Ectodermal cell (in vitro differentiated cells): ENCODE results near the gene TSHZ3.

Source experiments
- H3K27ac ChIP-seq: 2 replicates; pipeline ENCODE4 v1.7.0; 2013; ENCODE audit warnings: mild to moderate bottlenecking, low read depth, low read length; ENCODE audit not compliant: insufficient read depth, poor library complexity, severe bottlenecking
- H3K27me3 ChIP-seq: 2 replicates; pipeline ENCODE4 v1.7.0; 2013; ENCODE audit warnings: mild to moderate bottlenecking, low read length; ENCODE audit not compliant: insufficient read depth, control insufficient read depth, poor library complexity, severe bottlenecking
- H3K36me3 ChIP-seq: one replicate; pipeline ENCODE4 v1.7.0; 2013; ENCODE audit warnings: low read length; ENCODE audit not compliant: control insufficient read depth, insufficient read depth
- H3K4me1 ChIP-seq: one replicate; pipeline ENCODE4 v1.7.0; 2013; ENCODE audit warnings: low read length; ENCODE audit not compliant: control insufficient read depth, insufficient read depth
- H3K4me3 ChIP-seq: 2 replicates; pipeline ENCODE4 v1.7.0; 2013; ENCODE audit warnings: low read depth, low read length, control low read depth; ENCODE audit not compliant: insufficient read depth
- H3K9me3 ChIP-seq: 2 replicates; pipeline ENCODE4 v1.7.0; 2013; ENCODE audit warnings: mild to moderate bottlenecking, low read length, moderate library complexity; ENCODE audit not compliant: control insufficient read depth
- WGBS, 2 experiments: methylation state at CpG; one replicate each; pipeline ENCODE4 v1.1.7; 2013; ENCODE audit warnings: missing lambda C conversion rate in 2 of 2; 5-methylcytosine and 5-hydroxymethylcytosine counted together

The TSHZ3 gene

GRCh38 chr19:31257025-31257424 is 92.2 kb downstream of the TSHZ3 start:
- peaks cover 5% of the 10 kb centered on the region for H3K4me1 ChIP-seq
- 92 to 96% methylated on average over 9 of the region's 9 CpGs for WGBS, 2 experiments
- H3K27ac ChIP-seq: no peak overlapping the region
- H3K36me3 ChIP-seq: no peaks in the 10 kb centered on the region
- no peak overlapping the region for H3K4me3 ChIP-seq
- no peaks in the 10 kb centered on the region for H3K9me3 ChIP-seq
- H3K27me3 ChIP-seq: no peaks in the 10 kb centered on the region

GRCh38 chr19:31256593-31256960 is 92.7 kb downstream of the TSHZ3 start:
- no peaks in the 10 kb centered on the region for H3K36me3 ChIP-seq
- no peaks in the 10 kb centered on the region for H3K9me3 ChIP-seq
- no peaks in the 10 kb centered on the region for H3K27me3 ChIP-seq
- H3K27ac ChIP-seq: no peak overlapping the region
- H3K4me3 ChIP-seq: no peak overlapping the region
- H3K4me1 ChIP-seq: peaks cover 5% of the 10 kb centered on the region
- WGBS, 2 experiments: 94 to 97% methylated on average over 8 of the region's 8 CpGs

GRCh38 chr19:31255831-31256592 is 93.2 kb downstream of the TSHZ3 start:
- peaks cover 5% of the 10 kb centered on the region for H3K4me1 ChIP-seq

GRCh38 chr19:31255174-31255799 is 93.9 kb downstream of the TSHZ3 start:
- 81 to 85% methylated on average over 13 of the region's 13 CpGs for WGBS, 2 experiments
- H3K27ac ChIP-seq: no peak overlapping the region
- H3K4me3 ChIP-seq: no peak overlapping the region
- H3K27me3 ChIP-seq: no peaks in the 10 kb centered on the region
- H3K4me1 ChIP-seq: peaks cover 5% of the 10 kb centered on the region
- H3K9me3 ChIP-seq: no peaks in the 10 kb centered on the region
- no peaks in the 10 kb centered on the region for H3K36me3 ChIP-seq

More at GRCh38 chr19:31255831-31256592, 93.2 kb downstream of the TSHZ3 start:
- 90 to 95% methylated on average over 11 of the region's 11 CpGs for WGBS, 2 experiments
- H3K9me3 ChIP-seq: no peaks in the 10 kb centered on the region
- no peaks in the 10 kb centered on the region for H3K27me3 ChIP-seq
- H3K4me3 ChIP-seq: no peak overlapping the region
- no peaks in the 10 kb centered on the region for H3K36me3 ChIP-seq
- H3K27ac ChIP-seq: no peak overlapping the region

- 91 to 93% methylated on average over 4 of the region's 4 CpGs for WGBS, 2 experiments
- Histone ChIP-seq H3K27ac (no peak overlapping the region), H3K4me1 (peaks cover 5% of the 10 kb centered on the region), H3K36me3 (no peaks in the 10 kb centered on the region), H3K27me3 (no peaks in the 10 kb centered on the region), H3K9me3 (no peaks in the 10 kb centered on the region), H3K4me3 (no peak overlapping the region)
Measured at GRCh38 chr19:31254611-31255010, 94.6 kb downstream of the TSHZ3 start.

GRCh38 chr19:31254180-31254551 is 95.1 kb downstream of the TSHZ3 start:
- Histone ChIP-seq H3K27ac (no peak overlapping the region), H3K36me3 (no peaks in the 10 kb centered on the region), H3K4me1 (peaks cover 5% of the 10 kb centered on the region), H3K4me3 (no peak overlapping the region), H3K9me3 (no peaks in the 10 kb centered on the region), H3K27me3 (no peaks in the 10 kb centered on the region)
- 82 to 87% methylated on average over 7 of the region's 7 CpGs for WGBS, 2 experiments

- Histone ChIP-seq H3K27ac (no peak overlapping the region), H3K9me3 (no peaks in the 10 kb centered on the region), H3K27me3 (no peaks in the 10 kb centered on the region), H3K36me3 (no peaks in the 10 kb centered on the region), H3K4me3 (no peak overlapping the region), H3K4me1 (peaks cover 5% of the 10 kb centered on the region)
- 94 to 95% methylated on average over 5 to 6 of the region's 6 CpGs for WGBS, 2 experiments
Measured at GRCh38 chr19:31253526-31254179, 95.6 kb downstream of the TSHZ3 start.

- no peaks in the 10 kb centered on the region for H3K4me1 ChIP-seq
- no peak overlapping the region for H3K27ac ChIP-seq
- H3K27me3 ChIP-seq: no peaks in the 10 kb centered on the region
- no peaks in the 10 kb centered on the region for H3K36me3 ChIP-seq
- no peak overlapping the region for H3K4me3 ChIP-seq
- 88 to 91% methylated on average over 2 of the region's 2 CpGs for whole genome bisulfite sequencing, 2 experiments
- no peaks in the 10 kb centered on the region for H3K9me3 ChIP-seq
Measured at GRCh38 chr19:31252441-31252840, 96.8 kb downstream of the TSHZ3 start.

- WGBS, 2 experiments: 78 to 85% methylated on average over 6 of the region's 9 CpGs
- no peak overlapping the region for H3K27ac ChIP-seq
- H3K4me3 ChIP-seq: no peak overlapping the region
- H3K36me3 ChIP-seq: no peaks in the 10 kb centered on the region
- no peaks in the 10 kb centered on the region for H3K9me3 ChIP-seq
- no peaks in the 10 kb centered on the region for H3K27me3 ChIP-seq
- no peaks in the 10 kb centered on the region for H3K4me1 ChIP-seq
Measured at GRCh38 chr19:31249217-31249616, 100.0 kb downstream of the TSHZ3 start.

- Histone ChIP-seq H3K4me1 (no peaks in the 10 kb centered on the region), H3K27me3 (no peaks in the 10 kb centered on the region), H3K36me3 (no peaks in the 10 kb centered on the region), H3K4me3 (no peak overlapping the region), H3K9me3 (no peaks in the 10 kb centered on the region), H3K27ac (no peak overlapping the region)
- 84 to 92% methylated on average over 3 to 4 of the region's 4 CpGs for WGBS, 2 experiments
Measured at GRCh38 chr19:31235806-31236205, 113.4 kb downstream of the TSHZ3 start.
